ENCODE measurements around the gene C11orf52.

DNA sequence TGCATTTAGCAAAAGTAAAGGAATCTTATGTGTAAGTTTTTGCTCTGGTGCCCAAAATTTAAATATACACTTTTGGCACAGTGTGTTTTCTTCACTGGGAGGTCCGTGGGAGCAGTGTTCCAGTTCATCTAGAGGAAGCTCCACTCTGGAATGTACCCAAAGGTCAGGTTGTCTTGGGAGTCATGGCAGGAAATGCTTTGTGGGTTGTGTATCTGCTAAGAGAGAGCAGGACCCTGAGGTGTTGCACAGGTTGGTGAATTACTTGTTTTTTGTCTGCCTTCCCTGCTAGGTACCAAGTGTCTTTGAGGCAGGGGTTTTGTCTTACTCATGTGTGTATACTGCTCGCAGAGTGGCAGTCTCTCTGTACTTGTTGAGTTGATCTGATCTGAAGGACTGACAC is 55.7 kb downstream of the C11orf52 start:
- TF ChIP-seq, protein P1, sequence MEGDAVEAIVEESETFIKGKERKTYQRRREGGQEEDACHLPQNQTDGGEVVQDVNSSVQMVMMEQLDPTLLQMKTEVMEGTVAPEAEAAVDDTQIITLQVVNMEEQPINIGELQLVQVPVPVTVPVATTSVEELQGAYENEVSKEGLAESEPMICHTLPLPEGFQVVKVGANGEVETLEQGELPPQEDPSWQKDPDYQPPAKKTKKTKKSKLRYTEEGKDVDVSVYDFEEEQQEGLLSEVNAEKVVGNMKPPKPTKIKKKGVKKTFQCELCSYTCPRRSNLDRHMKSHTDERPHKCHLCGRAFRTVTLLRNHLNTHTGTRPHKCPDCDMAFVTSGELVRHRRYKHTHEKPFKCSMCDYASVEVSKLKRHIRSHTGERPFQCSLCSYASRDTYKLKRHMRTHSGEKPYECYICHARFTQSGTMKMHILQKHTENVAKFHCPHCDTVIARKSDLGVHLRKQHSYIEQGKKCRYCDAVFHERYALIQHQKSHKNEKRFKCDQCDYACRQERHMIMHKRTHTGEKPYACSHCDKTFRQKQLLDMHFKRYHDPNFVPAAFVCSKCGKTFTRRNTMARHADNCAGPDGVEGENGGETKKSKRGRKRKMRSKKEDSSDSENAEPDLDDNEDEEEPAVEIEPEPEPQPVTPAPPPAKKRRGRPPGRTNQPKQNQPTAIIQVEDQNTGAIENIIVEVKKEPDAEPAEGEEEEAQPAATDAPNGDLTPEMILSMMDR (IDR thresholded peaks at IDR 0.05) = no peak
- no peak for TF ChIP-seq POLR2A (IDR thresholded peaks at IDR 0.05)

All from lower leg skin (tissue), 3 donors.